PC-3 (cell line): ENCODE results near the gene AP4E1. TPM values are rescaled to one million over a fixed set of nuclear protein-coding genes. Genes with fewer than 3 reads are reported as not detected.
"Not testable (repeated sequence)": the region's sequence is repeated elsewhere in the genome, so short reads cannot be mapped to it uniquely, and the experiment has no call there.

Source experiments
- ATAC-seq: fragments of 200-7000 bp; cut with Tn5 transposase; 2 replicates; pipeline ENCODE4 v1.9.1; 2020; ENCODE audit warnings: mild to moderate bottlenecking, moderate library complexity
- BruUV-seq: library from RNA; stranded (reverse); fragments of 400-500 nt; replicated peaks from 2 replicates; lab custom pipeline; 2021; lab: Mats Ljungman, UMichigan
- CTCF ChIA-PET: fragments of 300-600 bp; sonication (Branson Sonifier 250); formaldehyde crosslinking; loops from one replicate; lab custom pipeline; 2022; ENCODE audit warnings: antibody characterized with exemption; lab: Charles Lee
- POLR2A ChIA-PET: fragments of 300-600 bp; sonication (Branson Sonifier 250); formaldehyde crosslinking; loops from one replicate; lab custom pipeline; 2022; ENCODE audit warnings: antibody characterized with exemption; ENCODE audit not compliant: unreplicated experiment; lab: Charles Lee
- DNase-seq: peaks from one replicate; pipeline ENCODE4 v3.0.0-alpha.2; 2015
- H2AFZ ChIP-seq: fragments of 300-600 bp; sonication (generic); 2 replicates; pipeline ENCODE4 v1.6.0; 2016; ENCODE audit warnings: antibody characterized with exemption, low read length
- H3F3A ChIP-seq: fragments of 300-600 bp; sonication (generic); one replicate; pipeline ENCODE4 v1.6.0; 2017; ENCODE audit warnings: antibody characterized with exemption, low read length, control low read depth, mild to moderate bottlenecking; ENCODE audit not compliant: unreplicated experiment
- H3K27ac ChIP-seq: fragments of 300-600 bp; sonication (generic); 2 replicates; pipeline ENCODE4 v1.5.1; 2016; ENCODE audit warnings: mild to moderate bottlenecking, low read length
- H3K27me3 ChIP-seq: fragments of 300-600 bp; sonication (generic); 2 replicates; pipeline ENCODE4 v1.6.1; 2016; ENCODE audit warnings: low read length, mixed read lengths
- H3K36me3 ChIP-seq: fragments of 300-600 bp; sonication (generic); 2 replicates; pipeline ENCODE4 v1.6.1; 2016; ENCODE audit warnings: low read depth, mixed run types, low read length, mixed read lengths
- H3K4me1 ChIP-seq: fragments of 300-600 bp; sonication (generic); 2 replicates; pipeline ENCODE4 v1.5.1; 2016; ENCODE audit warnings: low read length; ENCODE audit not compliant: insufficient read depth
- H3K4me2 ChIP-seq: fragments of 300-600 bp; sonication (generic); 2 replicates; pipeline ENCODE4 v1.6.0; 2016; ENCODE audit warnings: low read length
- H3K4me3 ChIP-seq: fragments of 300-600 bp; sonication (generic); 2 replicates; pipeline ENCODE4 v1.5.1; 2016; ENCODE audit warnings: mild to moderate bottlenecking, low read length, mixed read lengths
- H3K79me2 ChIP-seq: fragments of 300-600 bp; sonication (generic); 2 replicates; pipeline ENCODE4 v1.6.1; 2017; ENCODE audit warnings: low read length, mixed read lengths
- H3K9ac ChIP-seq: fragments of 300-600 bp; sonication (generic); 2 replicates; pipeline ENCODE4 v1.6.0; 2016; ENCODE audit warnings: mild to moderate bottlenecking, low read length
- H3K9me2 ChIP-seq: fragments of 300-600 bp; sonication (generic); replicated peaks from 2 replicates; pipeline ENCODE4 v1.6.1; 2016; ENCODE audit warnings: mixed run types, low read length, mixed read lengths
- H3K9me3 ChIP-seq: fragments of 300-600 bp; sonication (generic); 2 replicates; pipeline ENCODE4 v1.6.1; 2016; ENCODE audit warnings: low read length, mixed read lengths
- H4K20me1 ChIP-seq: fragments of 300-600 bp; sonication (generic); 2 replicates; pipeline ENCODE4 v1.6.1; 2016; ENCODE audit warnings: low read length, mixed read lengths
- EZH2 ChIP-seq: fragments of 300-600 bp; sonication (generic); IDR thresholded peaks from one replicate; pipeline ENCODE4 v1.6.1; 2017; ENCODE audit warnings: antibody characterized with exemption, mild to moderate bottlenecking, low read length; ENCODE audit not compliant: unreplicated experiment
- EZH2phosphoT487 ChIP-seq: fragments of 300-600 bp; sonication (generic); IDR thresholded peaks from 2 replicates; pipeline ENCODE4 v1.6.1; 2018; ENCODE audit warnings: mild to moderate bottlenecking, antibody characterized with exemption, low read length, borderline replicate concordance
- intact Hi-C: fragments of 100-400 bp; cut with micrococcal nuclease; formaldehyde crosslinking; loops from 2 replicates; pipeline ENCODE4 v1.9.0; 2023
- total RNA-seq: library from RNA; depleted of rRNA; stranded (reverse); fragments of >200 nt; gene quantifications from 2 replicates; pipeline ENCODE4 v1.2.3, GENCODE V29; 2014
- TF ChIP-seq, protein P1 (sequence below): fragments of 300-600 bp; sonication (generic); conservative IDR thresholded peaks from 2 replicates; pipeline ENCODE4 v1.5.1; 2017; ENCODE audit warnings: antibody characterized with exemption, low read depth, mild to moderate bottlenecking, low read length

The AP4E1 gene
- total RNA-seq, 1 experiment from 2014 or later = 6.0 TPM

DNA sequence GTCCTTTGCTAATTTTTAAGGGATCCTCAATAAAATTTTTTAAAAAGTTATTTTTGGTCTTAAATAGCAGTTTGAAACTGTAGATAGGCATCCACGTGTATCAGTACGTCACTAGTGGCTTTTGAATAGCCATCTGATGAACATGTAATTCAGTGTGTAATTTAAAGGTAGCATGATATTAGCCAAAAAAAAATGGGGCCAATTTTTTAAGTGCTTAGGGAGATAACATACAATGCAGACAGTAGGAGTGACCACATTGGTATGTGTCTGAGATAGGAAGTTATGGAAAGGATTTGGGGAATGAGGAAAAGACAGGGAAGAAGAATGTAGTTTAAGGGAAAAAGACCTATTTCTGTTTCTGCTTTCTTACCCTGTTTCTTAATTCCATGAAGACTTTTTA, 2.5 kb downstream of the AP4E1 start:
- H3K4me2 ChIP-seq = no peak overlapping the region
- H3K4me3 ChIP-seq = no peak overlapping the region
- peaks cover 7% of the 10 kb centered on the region; the same call in 1 of the 2 replicates for H3K4me1 ChIP-seq
- no peaks in the 10 kb centered on the region for H3F3A ChIP-seq
- no peak for TF ChIP-seq EZH2phosphoT487
- TF ChIP-seq, protein P1, sequence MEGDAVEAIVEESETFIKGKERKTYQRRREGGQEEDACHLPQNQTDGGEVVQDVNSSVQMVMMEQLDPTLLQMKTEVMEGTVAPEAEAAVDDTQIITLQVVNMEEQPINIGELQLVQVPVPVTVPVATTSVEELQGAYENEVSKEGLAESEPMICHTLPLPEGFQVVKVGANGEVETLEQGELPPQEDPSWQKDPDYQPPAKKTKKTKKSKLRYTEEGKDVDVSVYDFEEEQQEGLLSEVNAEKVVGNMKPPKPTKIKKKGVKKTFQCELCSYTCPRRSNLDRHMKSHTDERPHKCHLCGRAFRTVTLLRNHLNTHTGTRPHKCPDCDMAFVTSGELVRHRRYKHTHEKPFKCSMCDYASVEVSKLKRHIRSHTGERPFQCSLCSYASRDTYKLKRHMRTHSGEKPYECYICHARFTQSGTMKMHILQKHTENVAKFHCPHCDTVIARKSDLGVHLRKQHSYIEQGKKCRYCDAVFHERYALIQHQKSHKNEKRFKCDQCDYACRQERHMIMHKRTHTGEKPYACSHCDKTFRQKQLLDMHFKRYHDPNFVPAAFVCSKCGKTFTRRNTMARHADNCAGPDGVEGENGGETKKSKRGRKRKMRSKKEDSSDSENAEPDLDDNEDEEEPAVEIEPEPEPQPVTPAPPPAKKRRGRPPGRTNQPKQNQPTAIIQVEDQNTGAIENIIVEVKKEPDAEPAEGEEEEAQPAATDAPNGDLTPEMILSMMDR = no peak
- TF ChIP-seq EZH2 = no peak
- no peaks in the 10 kb centered on the region for H3K9me3 ChIP-seq
- no peak overlapping the region for H3K27ac ChIP-seq
- ATAC-seq = no peak
- no peak overlapping the region for H3K9ac ChIP-seq
- BruUV-seq = no TSS peak
- H3K36me3 ChIP-seq = peaks cover 2% of the 10 kb centered on the region; the same call in 1 of the 2 replicates
- H2AFZ ChIP-seq = no peak overlapping the region
- intact Hi-C loops = no loop called here
- no peak for DNase-seq
- CTCF ChIA-PET = no interaction called here
- H4K20me1 ChIP-seq = no peaks in the 10 kb centered on the region
- H3K79me2 ChIP-seq = peaks cover 23% of the 10 kb centered on the region
- no peaks in the 10 kb centered on the region for H3K9me2 ChIP-seq
- no peaks in the 10 kb centered on the region for H3K27me3 ChIP-seq
- POLR2A ChIA-PET = no interaction called here

DNA sequence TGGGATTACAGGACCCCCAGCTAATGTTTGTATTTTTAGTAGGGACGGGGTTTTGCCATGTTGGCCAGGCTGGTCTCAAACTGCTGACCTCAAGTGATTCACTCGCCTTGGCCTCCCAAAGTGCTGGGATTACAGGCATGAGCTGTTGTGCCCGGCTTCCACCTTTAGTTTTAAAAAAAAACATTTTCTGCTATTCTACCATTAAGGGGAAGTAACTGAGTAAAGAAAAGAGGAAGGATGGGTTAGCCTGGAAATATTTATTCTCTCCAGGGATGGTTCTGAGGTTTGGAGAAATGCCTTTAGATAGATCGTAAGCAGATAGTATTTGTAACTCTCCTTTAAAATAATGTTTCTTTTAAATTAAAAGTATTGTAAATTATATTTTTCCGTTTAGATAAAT, 3.1 kb downstream of the AP4E1 start:
- DNase-seq (no peak), ATAC-seq (no peak)
- H3K9me2 ChIP-seq = no peaks in the 10 kb centered on the region
- no peaks in the 10 kb centered on the region for H3K9me3 ChIP-seq
- intact Hi-C loops = no loop called here
- peaks cover 2% of the 10 kb centered on the region; the same call in 1 of the 2 replicates for H3K36me3 ChIP-seq
- H3F3A ChIP-seq = no peaks in the 10 kb centered on the region
- no peak overlapping the region for H3K4me2 ChIP-seq
- ChIA-PET CTCF (no interaction called here), POLR2A (no interaction called here)
- H3K4me3 ChIP-seq = no peak overlapping the region
- H3K9ac ChIP-seq = no peak overlapping the region
- H4K20me1 ChIP-seq = no peaks in the 10 kb centered on the region
- H3K4me1 ChIP-seq = peaks cover 7% of the 10 kb centered on the region; the same call in 1 of the 2 replicates
- BruUV-seq = no TSS peak
- H3K27me3 ChIP-seq = no peaks in the 10 kb centered on the region
- no peak overlapping the region for H3K27ac ChIP-seq
- peaks cover 23% of the 10 kb centered on the region for H3K79me2 ChIP-seq
- no peak overlapping the region for H2AFZ ChIP-seq
- TF ChIP-seq, protein P1 = no peak
- TF ChIP-seq EZH2phosphoT487 (no peak), EZH2 (no peak)

DNA sequence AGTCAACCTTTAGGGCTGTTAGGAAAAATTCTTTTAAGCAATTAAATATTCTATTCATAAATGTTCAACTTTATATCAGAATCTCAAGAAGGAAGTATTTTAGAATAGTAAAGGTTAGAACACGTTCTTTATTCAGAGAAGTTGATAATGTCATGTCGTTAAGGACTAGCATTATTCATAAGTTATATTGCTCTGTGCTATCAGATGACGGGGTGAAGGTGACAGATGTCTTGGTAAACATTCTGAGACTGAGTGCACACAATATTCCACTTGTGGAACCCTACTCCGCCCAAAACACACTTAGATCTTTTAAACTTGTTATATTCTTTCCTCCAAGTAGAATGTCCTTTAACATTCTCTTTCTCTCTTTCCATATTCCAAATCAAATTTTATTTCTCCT, 7.9 kb downstream of the AP4E1 start:
- DNase-seq (no peak), ATAC-seq (no peak)
- Histone ChIP-seq H3K4me3 (no peak overlapping the region), H3K79me2 (no peaks in the 10 kb centered on the region), H4K20me1 (no peaks in the 10 kb centered on the region), H3K9me3 (no peaks in the 10 kb centered on the region), H3K27ac (no peak overlapping the region), H3F3A (no peaks in the 10 kb centered on the region), H3K4me1 (no peaks in the 10 kb centered on the region), H3K9me2 (no peaks in the 10 kb centered on the region), H3K4me2 (no peak overlapping the region), H3K27me3 (no peaks in the 10 kb centered on the region), H3K36me3 (peaks cover 7% of the 10 kb centered on the region), H2AFZ (no peak overlapping the region), H3K9ac (no peak overlapping the region)
- ChIA-PET POLR2A (no interaction called here), CTCF (no interaction called here)
- intact Hi-C loops = no loop called here
- BruUV-seq = no TSS peak
- no peak for TF ChIP-seq EZH2phosphoT487
- no peak for TF ChIP-seq EZH2

DNA sequence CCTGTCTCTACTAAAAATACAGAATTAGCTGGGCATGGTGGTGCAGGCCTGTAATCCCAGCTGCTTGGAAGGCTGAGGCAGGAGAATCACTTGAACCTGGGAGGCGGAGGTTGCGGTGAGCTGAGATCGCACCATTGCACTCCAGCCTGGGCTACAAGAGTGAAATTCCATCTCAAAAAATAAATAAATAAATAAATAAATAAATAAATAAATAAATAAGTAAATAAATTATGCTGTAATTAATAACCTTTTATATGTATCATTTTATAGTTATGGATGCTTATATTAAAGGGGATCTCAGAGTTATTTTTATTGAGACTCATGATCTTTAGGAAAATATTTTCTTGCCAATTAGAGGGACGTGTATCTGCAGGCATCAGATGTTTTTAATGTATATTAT, 10.9 kb downstream of the AP4E1 start:
- DNase-seq, H4K20me1 ChIP-seq, H3K79me2 ChIP-seq, BruUV-seq, H3K4me1 ChIP-seq, H3K4me3 ChIP-seq, POLR2A ChIA-PET, H3K27me3 ChIP-seq, H3K27ac ChIP-seq, CTCF ChIA-PET, ATAC-seq, H2AFZ ChIP-seq, H3K9me2 ChIP-seq, H3K9ac ChIP-seq, H3K9me3 ChIP-seq, intact Hi-C loops, H3K4me2 ChIP-seq, H3F3A ChIP-seq, H3K36me3 ChIP-seq: not testable (repeated sequence)
